Measurements from ENCODE around the gene PUS10.
A peak's percentile ranks its signal among the peaks of the same experiment; 100 is the strongest.

The PUS10 gene

GRCh38 chr2:60962528-60962927 lies 55.5 kb downstream of the PUS10 start:
- DNase-seq (ENCODE audit: low read depth in 1 of 2, low spot score in 1 of 2): no peak
- Histone ChIP-seq H3K4me3 (replicated peaks; ENCODE audit: insufficient read depth, low read length) (no peak overlapping the region), H3K27ac (replicated peaks) (no peak overlapping the region), H3K27me3 (ENCODE audit: insufficient read depth, poor library complexity, severe bottlenecking) (no peaks in the 10 kb centered on the region)
- TF ChIP-seq GABPA (IDR thresholded peaks at IDR 0.05; ENCODE audit: low read depth) (no peak), CTCF (IDR thresholded peaks at IDR 0.05; ENCODE audit: insufficient read depth, low read length) (no peak), POLR2AphosphoS5 (IDR thresholded peaks at IDR 0.05; ENCODE audit: low read depth) (no peak), SPI1 (IDR thresholded peaks at IDR 0.05; ENCODE audit: borderline replicate concordance, low read depth) (no peak)
- TF ChIP-seq, protein P1, sequence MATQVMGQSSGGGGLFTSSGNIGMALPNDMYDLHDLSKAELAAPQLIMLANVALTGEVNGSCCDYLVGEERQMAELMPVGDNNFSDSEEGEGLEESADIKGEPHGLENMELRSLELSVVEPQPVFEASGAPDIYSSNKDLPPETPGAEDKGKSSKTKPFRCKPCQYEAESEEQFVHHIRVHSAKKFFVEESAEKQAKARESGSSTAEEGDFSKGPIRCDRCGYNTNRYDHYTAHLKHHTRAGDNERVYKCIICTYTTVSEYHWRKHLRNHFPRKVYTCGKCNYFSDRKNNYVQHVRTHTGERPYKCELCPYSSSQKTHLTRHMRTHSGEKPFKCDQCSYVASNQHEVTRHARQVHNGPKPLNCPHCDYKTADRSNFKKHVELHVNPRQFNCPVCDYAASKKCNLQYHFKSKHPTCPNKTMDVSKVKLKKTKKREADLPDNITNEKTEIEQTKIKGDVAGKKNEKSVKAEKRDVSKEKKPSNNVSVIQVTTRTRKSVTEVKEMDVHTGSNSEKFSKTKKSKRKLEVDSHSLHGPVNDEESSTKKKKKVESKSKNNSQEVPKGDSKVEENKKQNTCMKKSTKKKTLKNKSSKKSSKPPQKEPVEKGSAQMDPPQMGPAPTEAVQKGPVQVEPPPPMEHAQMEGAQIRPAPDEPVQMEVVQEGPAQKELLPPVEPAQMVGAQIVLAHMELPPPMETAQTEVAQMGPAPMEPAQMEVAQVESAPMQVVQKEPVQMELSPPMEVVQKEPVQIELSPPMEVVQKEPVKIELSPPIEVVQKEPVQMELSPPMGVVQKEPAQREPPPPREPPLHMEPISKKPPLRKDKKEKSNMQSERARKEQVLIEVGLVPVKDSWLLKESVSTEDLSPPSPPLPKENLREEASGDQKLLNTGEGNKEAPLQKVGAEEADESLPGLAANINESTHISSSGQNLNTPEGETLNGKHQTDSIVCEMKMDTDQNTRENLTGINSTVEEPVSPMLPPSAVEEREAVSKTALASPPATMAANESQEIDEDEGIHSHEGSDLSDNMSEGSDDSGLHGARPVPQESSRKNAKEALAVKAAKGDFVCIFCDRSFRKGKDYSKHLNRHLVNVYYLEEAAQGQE (IDR thresholded peaks at IDR 0.05; ENCODE audit: insufficient replicate concordance, low read depth): no peak

GRCh38 chr2:60961457-60961856 lies 56.6 kb downstream of the PUS10 start:
- H3K27ac ChIP-seq (replicated peaks): no peak overlapping the region
- H3K27me3 ChIP-seq (ENCODE audit: insufficient read depth, poor library complexity, severe bottlenecking): no peaks in the 10 kb centered on the region
- peak; percentile 45 for DNase-seq (ENCODE audit: low read depth in 1 of 2, low spot score in 1 of 2)
- TF ChIP-seq, protein P1 (IDR thresholded peaks at IDR 0.05; ENCODE audit: insufficient replicate concordance, low read depth): no peak
- no peak overlapping the region for H3K4me3 ChIP-seq (replicated peaks; ENCODE audit: insufficient read depth, low read length)

DNA sequence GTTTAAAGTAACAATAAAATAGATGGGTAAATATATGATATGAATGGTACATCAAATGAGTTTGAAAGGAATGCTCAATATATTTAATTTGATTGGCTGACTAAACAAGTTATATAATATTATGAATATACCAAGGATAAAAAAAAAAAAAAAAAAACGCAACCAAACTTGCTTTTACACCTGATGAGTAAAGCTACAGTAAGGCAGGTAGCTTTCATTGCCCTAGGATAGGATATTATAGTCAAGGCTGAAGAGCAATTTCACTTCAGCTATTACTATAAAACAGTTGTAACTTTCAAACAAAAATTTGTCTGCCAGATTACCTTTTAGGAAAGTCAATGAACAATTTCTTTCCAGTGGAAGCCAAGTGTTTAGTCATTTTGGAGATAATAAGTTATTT lies 57.3 kb downstream of the PUS10 start:
- no peak for TF ChIP-seq GABPA (IDR thresholded peaks at IDR 0.05; ENCODE audit: low read depth)
- TF ChIP-seq, protein P1 (IDR thresholded peaks at IDR 0.05; ENCODE audit: insufficient replicate concordance, low read depth): no peak
- H3K27me3 ChIP-seq (ENCODE audit: insufficient read depth, poor library complexity, severe bottlenecking): no peaks in the 10 kb centered on the region
- no peak for DNase-seq (ENCODE audit: low read depth in 1 of 2, low spot score in 1 of 2)
- no peak overlapping the region for H3K4me3 ChIP-seq (replicated peaks; ENCODE audit: insufficient read depth, low read length)
- 0 out of 2 replicates have a peak overlapping the region, but pooled peaks have one; percentile 6 for H3K27ac ChIP-seq (replicated peaks)

GRCh38 chr2:60959501-60959900 lies 58.6 kb downstream of the PUS10 start:
- no peaks in the 10 kb centered on the region for H3K27me3 ChIP-seq (ENCODE audit: insufficient read depth, poor library complexity, severe bottlenecking)
- TF ChIP-seq GABPA (IDR thresholded peaks at IDR 0.05; ENCODE audit: low read depth) (no peak), POLR2AphosphoS5 (IDR thresholded peaks at IDR 0.05; ENCODE audit: low read depth) (no peak), CTCF (IDR thresholded peaks at IDR 0.05; ENCODE audit: insufficient read depth, low read length) (no peak), SPI1 (IDR thresholded peaks at IDR 0.05; ENCODE audit: borderline replicate concordance, low read depth) (no peak)
- TF ChIP-seq, protein P1 (IDR thresholded peaks at IDR 0.05; ENCODE audit: insufficient replicate concordance, low read depth): no peak
- no peak overlapping the region for H3K27ac ChIP-seq (replicated peaks)
- no peak overlapping the region for H3K4me3 ChIP-seq (replicated peaks; ENCODE audit: insufficient read depth, low read length)
- no peak for DNase-seq (ENCODE audit: low read depth in 1 of 2, low spot score in 1 of 2)

All from HL-60 (cell line).